Stimulated activated CD8-positive, alpha-beta memory T cell treated with anti-CD3 and anti-CD28 coated beads, Interleukin-7, amount 100 ng/mL, for 24 hours (primary cell): ENCODE data around the gene XPO5.
"Not testable (repeated sequence)": the region's sequence is repeated elsewhere in the genome, so short reads cannot be mapped to it uniquely, and the experiment has no call there.

Source experiments
- DNase-seq: peaks from one replicate; pipeline ENCODE4 v3.0.0-alpha.2; 2020; ENCODE audit warnings: low read depth

Gene XPO5

DNA sequence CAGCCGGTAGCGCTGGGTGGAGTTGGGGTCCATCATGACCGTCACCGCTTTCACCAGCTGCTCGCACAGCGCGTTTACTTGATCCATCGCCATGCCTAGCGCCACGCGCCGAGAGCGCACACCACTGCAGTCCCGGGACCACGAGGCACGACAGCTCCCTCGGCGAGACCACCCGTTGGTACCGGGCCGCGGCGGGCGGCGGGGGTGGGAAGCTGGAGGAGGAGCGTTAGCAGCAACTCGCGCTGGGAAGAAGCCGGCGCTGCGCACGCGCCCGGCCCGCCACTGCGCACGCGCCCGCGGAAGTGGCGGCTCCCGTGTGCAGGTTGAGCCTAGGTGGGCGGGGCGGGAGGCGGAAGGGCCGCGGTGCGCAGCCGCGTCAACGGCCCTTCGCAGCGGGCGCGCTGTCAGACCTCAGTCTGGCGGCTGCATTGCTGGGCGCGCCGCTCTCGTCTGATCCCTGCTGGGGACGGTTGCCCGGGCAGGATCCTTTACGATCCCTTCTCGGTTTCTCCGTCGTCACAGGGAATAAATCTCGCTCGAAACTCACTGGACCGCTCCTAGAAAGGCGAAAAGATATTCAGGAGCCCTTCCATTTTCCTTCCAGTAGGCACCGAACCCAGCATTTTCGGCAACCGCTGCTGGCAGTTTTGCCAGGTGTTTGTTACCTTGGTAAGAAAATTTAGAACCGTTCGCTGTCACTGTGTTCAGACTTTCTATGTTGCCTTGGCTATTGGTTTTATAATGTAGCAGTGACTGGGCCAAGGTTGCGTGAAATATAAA, at the start of gene XPO5, which contains the start of gene POLH:
Gene XPO5 (minus strand): TSS at position 267 of the 780 bp plus-strand sequence. CDS start 174 bp downstream, at position 93.
Gene POLH (plus strand): TSS at position 414 of the 780 bp plus-strand sequence. CDS start 6,135 bp downstream, outside the sequence.
- DNase-seq: peak; percentile 81

DNA sequence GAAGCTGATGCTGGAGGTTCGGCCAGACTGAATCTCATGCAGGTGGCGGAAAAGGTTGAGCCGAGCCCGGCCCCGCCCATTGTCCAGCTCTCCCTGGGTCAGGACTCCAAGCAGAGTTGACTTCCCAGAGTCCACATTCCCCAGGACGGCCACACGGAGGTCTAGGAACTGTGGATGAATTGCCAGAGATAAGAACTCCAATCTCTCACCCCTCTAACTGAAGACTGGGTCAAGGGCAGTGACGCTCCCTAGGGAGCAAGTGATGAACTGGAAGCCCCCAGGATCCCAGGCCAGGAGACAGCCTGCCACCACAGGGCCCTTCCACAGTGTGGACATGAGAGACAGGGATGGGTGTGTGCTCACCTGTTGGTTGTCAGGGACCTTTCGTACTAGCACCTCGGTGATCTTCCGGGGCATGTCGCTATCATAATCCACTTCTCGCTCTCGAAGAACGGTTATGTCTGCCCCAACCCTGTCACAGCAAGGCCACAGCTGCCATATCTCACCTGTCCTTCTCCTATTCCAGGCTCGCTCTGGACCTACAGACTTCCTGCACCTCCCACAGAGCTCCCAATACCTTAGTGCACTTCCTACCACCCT, 49.7 kb upstream of the XPO5 start:
- no peak for DNase-seq

DNA sequence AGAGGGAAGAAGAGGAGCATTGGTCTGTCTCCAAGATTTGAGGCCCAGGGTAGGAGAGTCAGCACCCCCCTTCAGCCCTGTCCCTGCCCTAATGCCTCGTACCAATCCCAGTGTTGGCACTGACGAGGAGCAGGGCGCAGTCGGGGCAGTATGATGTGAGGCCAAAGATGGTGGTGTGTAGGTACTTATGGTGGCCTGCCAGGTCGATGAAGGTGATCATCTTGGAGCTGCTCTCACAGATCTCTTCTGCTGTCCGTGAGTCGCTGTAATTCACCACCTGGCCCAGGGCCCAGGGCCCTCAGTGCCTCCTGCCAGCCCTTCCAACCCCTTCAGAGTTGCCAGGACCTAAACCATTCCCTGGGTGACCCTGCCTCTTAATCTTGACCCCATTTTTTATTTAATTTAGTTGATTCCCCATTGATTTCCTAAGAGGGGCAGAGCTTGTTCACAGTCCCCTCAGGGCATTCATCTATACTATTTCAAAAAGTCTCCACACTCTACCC, 49.0 kb upstream of the XPO5 start:
- DNase-seq: no peak

DNA sequence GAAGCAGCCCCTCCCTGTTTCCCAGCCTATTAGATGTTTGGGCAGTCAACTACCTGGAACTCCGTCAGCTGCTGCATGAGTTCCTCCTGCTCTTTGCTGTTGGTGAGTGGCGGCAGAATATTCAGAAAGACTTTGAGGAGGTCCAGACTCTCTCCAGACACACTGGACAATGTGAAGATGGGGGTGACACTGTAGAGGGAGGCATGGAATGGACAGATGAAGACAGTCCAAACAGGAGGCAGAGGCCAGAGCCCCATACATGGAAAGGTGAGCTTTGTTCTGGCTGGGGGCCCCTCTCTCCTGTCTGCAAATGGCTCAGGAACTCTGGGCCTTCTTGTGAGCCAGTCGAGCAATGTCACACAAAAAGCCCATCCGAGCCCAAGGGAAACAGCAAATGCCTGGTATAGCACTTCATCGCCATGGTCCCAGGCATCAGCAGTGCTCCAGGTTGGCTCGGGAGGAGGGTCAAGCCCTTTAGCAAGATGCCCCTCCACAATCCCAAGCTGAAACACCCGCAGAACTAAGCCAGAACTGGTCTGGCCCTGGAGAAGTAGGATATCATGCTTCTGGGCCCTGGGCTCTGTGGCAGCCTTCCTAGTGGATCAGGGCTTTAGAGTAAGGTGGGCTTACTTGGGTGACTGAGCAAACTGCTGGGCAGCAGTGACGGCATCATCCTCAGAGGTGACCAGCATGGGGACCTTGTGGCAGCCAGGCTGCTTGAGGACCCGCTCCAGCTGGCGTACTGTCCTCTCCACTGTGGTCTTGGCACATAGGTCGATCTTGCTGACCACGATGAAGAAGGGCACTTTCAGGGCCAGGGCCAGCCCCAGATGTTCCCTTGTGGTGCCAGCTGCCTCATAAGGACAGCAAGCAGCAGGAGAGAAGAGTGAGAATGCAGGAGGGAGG, 48.3 kb upstream of the XPO5 start:
- no peak for DNase-seq

DNA sequence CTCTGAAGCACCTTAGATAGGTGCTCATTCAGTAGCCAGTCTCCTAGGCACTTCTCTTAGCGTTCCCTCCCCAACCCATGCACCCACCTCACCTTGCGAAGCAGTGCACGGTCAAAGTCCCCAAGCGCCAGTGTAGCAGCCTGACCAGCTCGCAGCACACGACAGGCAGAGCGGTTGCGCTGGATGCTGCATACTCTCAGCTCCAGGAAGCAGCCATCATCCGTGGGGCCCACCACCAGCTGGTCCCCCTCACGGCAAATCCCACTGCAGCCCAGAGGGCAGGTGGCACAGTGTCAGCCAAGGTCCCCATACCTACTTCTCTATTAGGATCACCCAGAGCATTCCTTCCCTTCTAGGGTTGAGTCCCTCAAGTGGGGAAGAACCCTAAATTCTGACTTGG, 46.7 kb upstream of the XPO5 start:
- DNase-seq: no peak

DNA sequence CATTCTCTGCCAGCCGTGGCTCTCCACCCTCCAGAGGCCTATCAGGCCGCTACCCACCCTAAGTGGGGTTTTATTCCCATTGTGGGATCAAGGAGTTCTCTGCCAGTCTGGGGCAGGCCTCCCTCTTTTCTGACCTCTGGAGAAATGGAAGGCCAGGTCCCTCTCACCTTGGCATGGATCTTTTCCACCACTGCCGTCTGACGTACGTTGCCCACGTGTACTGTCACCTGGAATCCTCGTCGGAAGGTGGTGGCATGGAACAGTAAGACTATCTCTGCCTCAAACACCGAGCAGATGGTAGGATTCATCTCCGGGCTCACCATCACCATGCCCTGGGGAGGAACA, 46.0 kb upstream of the XPO5 start:
- no peak for DNase-seq

DNA sequence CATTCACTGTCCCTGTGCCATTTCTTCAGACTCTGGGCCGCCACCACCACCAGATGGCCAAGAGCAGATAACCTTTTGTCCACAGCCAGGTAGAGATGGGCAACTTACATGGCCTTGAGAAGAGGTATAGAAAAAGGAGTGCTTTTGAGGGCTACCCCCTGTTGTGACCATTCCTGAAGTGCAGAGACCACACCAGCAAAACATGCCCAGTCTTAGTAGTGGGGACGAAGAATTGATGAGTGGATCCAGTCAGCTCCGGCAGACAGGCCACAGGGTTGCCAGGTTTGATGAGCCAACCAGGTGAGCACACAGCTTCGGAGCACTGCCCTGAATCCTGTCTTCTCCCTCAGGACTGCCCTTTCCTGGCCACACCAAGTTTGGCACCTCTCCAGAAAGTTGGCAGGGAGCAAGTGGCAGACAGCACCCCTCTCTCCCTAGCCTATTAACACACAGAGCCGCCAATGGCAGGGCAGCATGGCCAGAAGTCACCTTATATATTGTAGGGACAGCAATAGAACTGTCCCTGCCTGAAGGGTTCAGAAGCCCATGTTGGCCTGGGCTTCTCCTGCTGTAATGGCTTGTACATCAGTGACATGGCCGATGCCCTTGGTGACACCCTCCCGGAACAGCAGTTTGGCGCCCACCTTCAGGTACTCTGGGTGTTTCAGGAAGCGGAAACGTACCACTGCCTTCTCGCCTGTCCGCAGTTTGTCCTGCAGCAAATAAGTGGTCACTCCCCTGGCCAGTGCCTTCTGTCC, 45.4 kb upstream of the XPO5 start:
- no peak for DNase-seq

DNA sequence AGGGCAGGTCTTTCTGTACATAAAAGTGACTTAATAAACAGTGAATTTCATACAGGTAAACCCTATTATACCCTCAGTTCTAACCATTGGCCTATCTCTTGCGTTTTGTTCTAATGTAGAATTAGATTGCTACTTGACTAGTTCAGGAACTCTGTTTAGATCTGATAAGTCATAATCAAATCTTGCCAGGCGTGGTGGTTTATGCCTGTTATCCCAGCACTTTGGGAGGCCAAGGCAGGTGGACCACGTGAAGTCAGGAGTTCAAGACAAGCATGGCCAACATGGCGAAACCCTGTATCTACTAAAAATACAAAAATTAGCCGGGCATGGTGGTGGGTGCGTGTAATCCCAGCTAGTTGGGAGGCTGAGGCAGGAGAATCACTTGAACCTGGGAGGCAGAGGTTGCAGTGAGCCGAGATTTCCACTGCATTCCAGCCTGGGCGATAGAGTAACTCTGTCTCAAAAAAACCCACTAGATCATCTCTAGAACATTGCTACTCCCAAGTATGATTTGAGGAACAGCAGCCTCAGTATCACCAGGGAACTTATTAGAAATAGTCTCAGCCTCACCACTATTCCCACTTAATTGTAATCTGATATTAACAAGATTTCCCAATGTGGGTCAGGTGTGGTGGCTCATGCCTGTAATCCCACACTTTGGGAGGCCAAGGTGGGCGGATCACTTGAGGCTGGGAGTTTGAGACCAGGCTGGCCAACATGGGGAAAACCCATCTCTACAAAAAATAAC, 41.1 kb upstream of the XPO5 start:
- DNase-seq: no peak

DNA sequence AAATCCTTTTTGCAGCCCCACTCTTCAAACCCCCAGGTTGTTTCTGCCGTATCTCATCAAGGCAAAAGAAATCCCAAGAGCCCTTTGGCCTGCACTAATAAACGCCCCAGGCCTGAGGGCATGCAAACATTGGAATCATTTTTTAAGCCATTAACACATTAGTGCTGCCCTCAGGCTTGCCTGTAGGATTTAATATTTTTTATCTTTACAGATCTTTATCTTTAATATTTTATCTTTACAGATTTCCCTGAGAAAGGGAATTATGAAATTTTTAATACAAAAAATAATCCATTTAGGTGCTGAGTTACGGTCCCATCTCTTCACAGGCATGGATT, 38.5 kb upstream of the XPO5 start:
- DNase-seq: no peak

DNA sequence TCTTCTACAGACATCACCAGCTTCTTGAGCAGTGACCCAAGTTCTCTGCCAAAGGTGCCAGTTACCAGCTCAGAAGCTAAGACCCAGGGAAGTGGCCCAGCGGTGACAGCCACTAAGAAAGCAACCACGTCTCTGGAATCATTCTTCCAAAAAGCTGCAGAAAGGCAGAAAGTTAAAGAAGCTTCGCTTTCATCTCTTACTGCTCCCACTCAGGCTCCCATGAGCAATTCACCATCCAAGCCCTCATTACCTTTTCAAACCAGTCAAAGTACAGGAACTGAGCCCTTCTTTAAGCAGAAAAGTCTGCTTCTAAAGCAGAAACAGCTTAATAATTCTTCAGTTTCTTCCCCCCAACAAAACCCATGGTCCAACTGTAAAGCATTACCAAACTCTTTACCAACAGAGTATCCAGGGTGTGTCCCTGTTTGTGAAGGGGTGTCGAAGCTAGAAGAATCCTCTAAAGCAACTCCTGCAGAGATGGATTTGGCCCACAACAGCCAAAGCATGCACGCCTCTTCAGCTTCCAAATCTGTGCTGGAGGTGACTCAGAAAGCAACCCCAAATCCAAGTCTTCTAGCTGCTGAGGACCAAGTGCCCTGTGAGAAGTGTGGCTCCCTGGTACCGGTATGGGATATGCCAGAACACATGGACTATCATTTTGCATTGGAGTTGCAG, 38.0 kb upstream of the XPO5 start:
- no peak for DNase-seq

DNA sequence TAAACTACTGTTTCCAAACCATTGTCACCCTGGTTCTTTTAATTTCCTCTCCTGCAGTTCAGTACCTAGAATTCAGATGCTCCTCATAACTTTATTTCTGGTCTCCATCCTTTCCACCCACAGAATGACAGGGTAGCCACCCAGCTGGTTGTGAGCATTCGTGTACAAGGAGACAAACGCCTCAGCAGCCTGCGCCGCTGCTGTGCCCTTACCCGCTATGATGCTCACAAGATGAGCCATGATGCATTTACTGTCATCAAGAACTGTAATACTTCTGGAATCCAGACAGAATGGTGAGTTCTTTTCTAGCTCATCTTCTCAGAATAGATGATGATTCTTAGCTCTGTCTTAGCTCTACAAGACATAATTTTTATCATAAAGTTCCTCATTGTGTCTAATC, 34.6 kb upstream of the XPO5 start:
- no peak for DNase-seq

DNA sequence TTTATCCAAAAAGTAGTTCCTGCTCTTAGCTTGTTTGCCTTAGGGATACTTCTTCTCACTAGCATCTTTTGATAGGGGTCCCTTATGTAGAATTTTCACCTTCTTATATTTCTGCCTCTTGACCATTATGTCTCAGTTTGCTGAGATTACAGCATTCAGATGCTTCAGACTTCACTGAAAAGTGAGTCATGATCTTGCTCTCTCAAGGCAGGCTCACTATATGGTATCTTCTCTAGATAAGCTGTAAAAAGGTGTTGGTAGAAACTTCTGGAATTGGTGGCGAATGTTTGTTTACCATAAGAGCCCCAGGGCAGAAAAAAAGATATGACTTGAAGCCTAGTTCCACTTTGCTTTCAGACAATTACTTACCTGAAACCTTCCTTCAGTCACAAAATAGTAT, 33.6 kb upstream of the XPO5 start:
- DNase-seq: no peak

DNA sequence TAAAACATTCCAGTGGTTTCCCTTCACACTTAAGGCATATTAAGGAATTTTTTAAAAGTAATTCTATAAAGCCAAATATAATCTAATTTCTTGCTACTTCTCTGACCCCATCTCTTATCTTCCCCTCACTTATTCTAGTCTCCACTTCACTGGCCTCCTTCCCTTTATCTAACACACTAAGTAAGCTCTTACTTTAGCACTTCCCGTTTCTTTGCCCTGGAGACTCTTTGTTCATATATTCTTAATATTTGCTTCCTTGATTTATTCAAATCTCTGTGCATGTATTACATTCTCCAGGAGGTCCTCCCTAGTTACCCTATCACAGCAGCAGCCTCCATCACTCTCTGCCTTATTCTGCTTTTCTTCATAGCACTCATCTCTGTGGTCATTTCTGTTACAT, 33.0 kb upstream of the XPO5 start:
- DNase-seq: no peak

DNA sequence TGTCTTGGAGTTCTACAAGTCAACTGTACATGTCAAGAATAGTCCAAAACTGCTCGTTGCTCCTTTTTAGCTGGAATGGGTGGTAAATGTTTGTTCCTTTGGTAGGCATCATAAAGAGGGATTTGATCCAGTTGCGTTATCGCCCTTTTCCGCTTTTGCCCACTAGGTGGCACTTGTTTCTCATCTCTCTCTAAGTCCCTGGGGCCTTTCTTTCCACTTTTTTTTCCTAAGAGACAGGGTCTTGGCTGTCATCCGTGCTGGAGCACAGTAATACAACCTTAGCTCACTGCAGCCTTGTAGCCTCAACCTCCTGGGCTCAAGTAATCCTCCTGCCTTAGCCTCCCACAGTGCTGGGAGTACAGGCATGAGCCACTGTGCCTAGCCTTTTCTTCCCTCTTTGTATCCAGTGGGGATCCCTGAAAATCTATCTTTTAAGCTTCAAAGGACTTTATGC, 32.5 kb upstream of the XPO5 start:
- DNase-seq: no peak

DNA sequence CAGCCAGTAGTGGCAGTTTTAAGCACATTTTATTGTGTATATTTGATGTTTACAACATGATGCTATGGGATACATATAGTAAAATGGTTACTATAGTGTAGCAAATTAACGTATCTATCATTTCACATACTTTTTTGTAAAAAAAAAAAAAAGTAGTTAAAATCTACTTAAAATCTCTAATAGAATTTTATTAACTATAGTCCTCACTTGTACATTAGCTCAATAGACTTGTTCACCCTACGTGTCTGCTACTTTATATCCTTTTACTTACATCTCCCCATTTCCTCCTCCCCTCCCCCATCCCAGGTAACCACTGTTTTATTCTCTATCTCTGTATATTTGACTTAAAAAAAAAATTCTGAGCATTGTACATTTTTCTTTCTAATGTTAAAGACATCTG, 30.2 kb upstream of the XPO5 start:
- no peak for DNase-seq

DNA sequence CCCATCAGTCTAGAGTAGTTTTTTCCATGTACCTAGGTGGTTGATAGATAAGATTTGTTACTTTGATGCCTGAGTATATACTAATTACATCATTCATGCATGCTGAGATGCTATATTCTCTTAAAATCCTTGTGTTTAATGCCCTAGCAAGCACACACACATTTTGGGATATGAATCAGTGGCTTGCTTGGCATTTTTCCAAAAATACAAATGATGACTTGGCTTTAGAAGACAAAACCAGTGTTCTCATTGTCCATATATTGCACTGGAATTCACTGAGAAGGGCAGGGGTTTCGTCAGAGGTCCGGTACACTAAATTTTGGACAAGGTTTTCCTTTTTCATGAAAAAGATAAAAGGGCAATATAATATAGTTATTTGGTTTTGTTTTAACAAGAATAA, 28.3 kb upstream of the XPO5 start:
- no peak for DNase-seq

DNA sequence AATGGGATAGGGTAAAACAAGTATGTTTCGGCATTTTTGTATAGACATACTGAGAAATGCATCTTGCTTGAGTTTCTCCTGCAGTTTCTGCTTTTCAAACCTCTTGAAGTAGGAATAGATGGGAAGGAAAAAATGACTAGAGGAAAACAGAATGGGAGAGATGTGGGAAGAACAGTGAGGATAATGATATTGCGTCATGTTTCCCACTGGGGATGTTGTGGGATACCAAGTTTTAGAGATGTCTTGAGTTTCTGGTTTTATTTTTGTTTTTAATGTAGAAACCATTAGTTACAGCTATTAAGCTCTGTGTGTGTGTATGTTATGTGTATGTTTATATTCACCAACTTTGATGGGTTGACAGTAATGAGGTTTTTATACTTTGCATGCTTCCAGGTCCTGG, 24.8 kb upstream of the XPO5 start:
- DNase-seq: no peak

DNA sequence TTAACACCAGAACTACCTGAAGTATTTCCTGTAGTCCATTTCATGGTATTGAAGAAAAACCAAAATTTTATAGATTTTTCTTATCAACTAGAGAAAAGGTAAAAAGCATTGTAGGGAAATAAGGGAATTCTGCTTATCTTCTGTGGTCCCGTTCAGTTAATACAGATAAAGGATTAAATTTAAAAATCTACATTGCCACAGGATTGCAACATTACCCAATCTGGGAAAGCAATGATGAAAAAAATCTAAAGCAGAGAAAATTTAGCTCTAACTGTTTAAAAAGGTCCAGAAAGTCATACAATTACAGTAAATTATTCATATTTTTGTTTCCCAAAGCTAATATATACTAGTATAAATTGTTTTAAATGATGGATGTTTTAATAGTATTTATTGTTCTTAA, 18.1 kb upstream of the XPO5 start:
- DNase-seq: no peak

DNA sequence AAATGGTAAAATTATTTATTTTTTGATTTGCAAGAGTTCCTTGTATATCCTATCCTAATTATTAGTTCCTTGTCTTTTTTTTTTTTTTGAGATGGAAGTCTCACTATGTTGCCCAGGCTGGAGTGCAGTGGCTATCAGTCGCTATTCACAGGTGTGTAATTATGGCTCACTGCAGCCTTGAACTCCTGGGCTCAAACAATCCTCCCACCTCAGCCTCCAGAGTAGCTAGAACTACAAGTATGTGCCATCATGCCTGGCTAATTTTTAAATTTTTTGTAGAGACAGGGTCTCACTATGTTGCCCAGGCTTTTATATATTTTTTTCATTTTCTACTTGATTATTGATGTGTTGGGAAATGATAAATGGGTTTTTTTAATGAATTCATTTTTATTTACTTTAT, 13.7 kb upstream of the XPO5 start:
- not testable (repeated sequence) for DNase-seq

DNA sequence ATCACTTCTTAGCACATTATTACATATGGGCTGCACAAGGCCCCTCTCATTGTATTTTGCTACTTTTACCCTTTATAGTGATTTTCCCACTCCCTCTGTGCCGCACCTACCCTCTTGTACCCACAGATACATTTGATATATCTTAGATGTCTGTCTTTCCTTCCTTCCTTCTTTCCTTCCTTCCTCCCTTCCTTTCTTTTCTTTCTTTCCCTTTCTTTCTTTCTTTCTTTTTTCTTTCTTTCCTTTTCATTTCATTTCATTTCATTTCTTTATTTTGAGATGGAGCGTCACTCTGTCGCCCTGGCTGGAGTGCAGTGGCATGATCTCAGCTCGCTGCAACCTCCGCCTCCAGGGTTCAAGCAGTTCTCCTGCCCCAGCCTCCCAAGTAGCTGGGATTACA, 12.4 kb upstream of the XPO5 start:
- DNase-seq: no peak
